Type B pancreatic cell (in vitro differentiated cells): ENCODE measurements around the gene PILRA. TPM values are rescaled to one million over a fixed set of nuclear protein-coding genes. Genes with fewer than 3 reads are reported as not detected.
A peak's percentile ranks its signal among the peaks of the same experiment; 100 is the strongest.

ENCODE experiments used
- DNase-seq: peaks from one replicate; pipeline ENCODE4 v3.0.0; 2021; ENCODE audit warnings: mixed read lengths; ENCODE audit not compliant: unreplicated experiment; ENCODE audit errors: extremely low spot score
- H3K27ac Mint-ChIP-seq: 2 replicates; pipeline ENCODE4 v1.8.0; 2021; ENCODE audit warnings: mild to moderate bottlenecking, mixed read lengths
- H3K27me3 Mint-ChIP-seq: 2 replicates; pipeline ENCODE4 v1.8.0; 2021; ENCODE audit warnings: mixed read lengths
- H3K36me3 Mint-ChIP-seq: 2 replicates; pipeline ENCODE4 v1.8.0; 2021; ENCODE audit warnings: mixed read lengths
- H3K4me1 Mint-ChIP-seq: one replicate; pipeline ENCODE4 v1.8.0; 2021; ENCODE audit warnings: mixed read lengths; ENCODE audit not compliant: unreplicated experiment
- H3K4me3 Mint-ChIP-seq: 2 replicates; pipeline ENCODE4 v1.8.0; 2021; ENCODE audit warnings: mild to moderate bottlenecking, mixed read lengths
- H3K9me3 Mint-ChIP-seq: 2 replicates; pipeline ENCODE4 v1.8.0; 2021; ENCODE audit warnings: mixed read lengths
- total RNA-seq: library from RNA; stranded (reverse); gene quantifications from 2 replicates; pipeline ENCODE4 v1.2.1, GENCODE V29; 2021; ENCODE audit warnings: low replicate concordance
- TF ChIP-seq, protein P1 (sequence below): fragments of 200-600 bp; sonication (generic); conservative IDR thresholded peaks from 2 replicates; pipeline ENCODE4 v1.5.0; 2021; ENCODE audit warnings: antibody characterized with exemption, mild to moderate bottlenecking

The PILRA gene
- total RNA-seq, 1 donor from 2014 or later = 2.8 TPM

DNA sequence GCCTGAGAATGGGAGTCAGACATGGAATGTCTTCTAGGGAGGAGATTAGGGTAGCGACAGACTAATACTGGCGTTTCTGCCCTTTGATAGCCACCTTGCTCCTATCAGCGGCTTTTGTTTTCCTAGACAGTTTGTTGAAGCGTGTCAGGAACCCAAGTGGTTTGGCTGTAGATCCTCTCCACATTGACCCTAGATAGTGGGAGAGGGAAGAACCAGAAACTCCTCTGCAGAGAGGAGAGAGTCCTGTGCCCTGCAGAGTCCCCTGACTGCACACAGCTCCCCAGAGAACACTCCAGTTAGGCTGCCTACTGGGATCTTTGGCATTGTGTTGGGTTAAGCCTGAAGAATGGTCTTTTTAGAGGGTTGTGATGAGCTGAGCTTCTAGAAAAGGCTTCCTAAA is 58.8 kb downstream of the PILRA start:
- TF ChIP-seq, protein P1, sequence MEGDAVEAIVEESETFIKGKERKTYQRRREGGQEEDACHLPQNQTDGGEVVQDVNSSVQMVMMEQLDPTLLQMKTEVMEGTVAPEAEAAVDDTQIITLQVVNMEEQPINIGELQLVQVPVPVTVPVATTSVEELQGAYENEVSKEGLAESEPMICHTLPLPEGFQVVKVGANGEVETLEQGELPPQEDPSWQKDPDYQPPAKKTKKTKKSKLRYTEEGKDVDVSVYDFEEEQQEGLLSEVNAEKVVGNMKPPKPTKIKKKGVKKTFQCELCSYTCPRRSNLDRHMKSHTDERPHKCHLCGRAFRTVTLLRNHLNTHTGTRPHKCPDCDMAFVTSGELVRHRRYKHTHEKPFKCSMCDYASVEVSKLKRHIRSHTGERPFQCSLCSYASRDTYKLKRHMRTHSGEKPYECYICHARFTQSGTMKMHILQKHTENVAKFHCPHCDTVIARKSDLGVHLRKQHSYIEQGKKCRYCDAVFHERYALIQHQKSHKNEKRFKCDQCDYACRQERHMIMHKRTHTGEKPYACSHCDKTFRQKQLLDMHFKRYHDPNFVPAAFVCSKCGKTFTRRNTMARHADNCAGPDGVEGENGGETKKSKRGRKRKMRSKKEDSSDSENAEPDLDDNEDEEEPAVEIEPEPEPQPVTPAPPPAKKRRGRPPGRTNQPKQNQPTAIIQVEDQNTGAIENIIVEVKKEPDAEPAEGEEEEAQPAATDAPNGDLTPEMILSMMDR = no peak
- Mint-ChIP-seq H3K9me3 (no peaks in the 10 kb centered on the region), H3K27me3 (peaks cover 17% of the 10 kb centered on the region), H3K4me1 (peaks cover 35% of the 10 kb centered on the region), H3K36me3 (peaks cover 26% of the 10 kb centered on the region), H3K4me3 (peak overlapping the region; percentile 90), H3K27ac (peak overlapping the region; percentile 93)
- DNase-seq = no peak

DNA sequence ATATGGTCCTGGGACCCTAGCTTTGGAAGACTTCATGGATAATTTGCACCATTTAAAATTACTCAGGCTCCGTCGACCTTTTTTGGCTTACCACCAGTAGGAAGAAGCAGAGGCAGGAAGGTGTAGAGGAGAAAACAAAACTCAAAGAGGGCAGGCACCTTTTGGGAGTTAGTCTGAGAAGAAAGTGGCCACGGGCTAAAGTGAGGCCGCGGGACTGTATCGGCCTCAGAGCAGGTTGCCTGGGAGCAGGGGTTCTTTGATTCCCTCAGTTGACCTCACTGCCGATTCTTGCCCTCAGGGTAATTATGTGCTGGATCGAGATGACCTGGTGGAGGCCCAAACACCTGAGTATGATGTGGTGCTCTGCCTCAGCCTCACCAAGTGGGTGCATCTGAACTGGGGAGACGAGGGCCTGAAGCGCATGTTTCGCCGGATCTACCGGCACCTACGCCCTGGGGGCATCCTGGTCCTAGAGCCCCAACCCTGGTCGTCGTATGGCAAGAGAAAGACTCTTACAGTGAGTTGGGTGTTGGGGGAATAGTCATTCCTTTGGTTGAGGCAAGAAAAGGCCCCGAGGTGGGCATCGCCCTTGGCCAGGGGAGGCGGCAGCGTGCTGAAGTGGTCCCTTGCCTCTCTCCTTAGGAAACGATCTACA is 59.5 kb downstream of the PILRA start:
- Mint-ChIP-seq H3K36me3 (peaks cover 26% of the 10 kb centered on the region), H3K4me3 (peak overlapping the region; percentile 90), H3K27me3 (peaks cover 17% of the 10 kb centered on the region), H3K4me1 (peaks cover 35% of the 10 kb centered on the region), H3K9me3 (no peaks in the 10 kb centered on the region), H3K27ac (peak overlapping the region; percentile 93)
- no peak for DNase-seq
- TF ChIP-seq, protein P1 = no peak

DNA sequence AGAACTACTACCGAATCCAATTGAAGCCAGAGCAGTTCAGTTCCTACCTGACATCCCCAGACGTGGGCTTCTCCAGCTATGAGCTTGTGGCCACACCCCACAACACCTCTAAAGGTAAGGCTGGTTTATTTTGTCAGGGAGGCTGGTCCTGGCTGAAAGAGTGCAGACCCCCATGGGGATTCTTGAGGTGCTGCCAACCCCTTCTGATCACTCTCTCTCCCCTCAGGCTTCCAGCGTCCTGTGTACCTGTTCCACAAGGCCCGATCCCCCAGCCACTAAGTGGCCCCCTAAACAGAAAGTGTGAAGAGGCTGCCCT is 59.9 kb downstream of the PILRA start:
- DNase-seq = no peak
- peak overlapping the region; percentile 93 for H3K27ac Mint-ChIP-seq
- H3K4me3 Mint-ChIP-seq = peak overlapping the region; percentile 90
- H3K27me3 Mint-ChIP-seq = peaks cover 15% of the 10 kb centered on the region
- peaks cover 26% of the 10 kb centered on the region for H3K36me3 Mint-ChIP-seq
- TF ChIP-seq, protein P1 = no peak
- H3K4me1 Mint-ChIP-seq = peaks cover 35% of the 10 kb centered on the region
- H3K9me3 Mint-ChIP-seq = no peaks in the 10 kb centered on the region

- TF ChIP-seq, protein P1 = no peak
- peaks cover 9% of the 10 kb centered on the region for H3K27me3 Mint-ChIP-seq
- H3K27ac Mint-ChIP-seq = peak overlapping the region; percentile 93
- H3K4me1 Mint-ChIP-seq = peaks cover 35% of the 10 kb centered on the region
- peaks cover 26% of the 10 kb centered on the region for H3K36me3 Mint-ChIP-seq
- H3K9me3 Mint-ChIP-seq = no peaks in the 10 kb centered on the region
- no peak for DNase-seq
- H3K4me3 Mint-ChIP-seq = peak overlapping the region; percentile 90
Observed at GRCh38 chr7:100433592-100434296, 60.5 kb downstream of the PILRA start.

GRCh38 chr7:100434297-100435144 is 61.2 kb downstream of the PILRA start:
- TF ChIP-seq, protein P1 = no peak
- no peaks in the 10 kb centered on the region for H3K9me3 Mint-ChIP-seq
- H3K27ac Mint-ChIP-seq = peak overlapping the region; percentile 93
- H3K27me3 Mint-ChIP-seq = peaks cover 2% of the 10 kb centered on the region
- no peak for DNase-seq
- peaks cover 22% of the 10 kb centered on the region for H3K36me3 Mint-ChIP-seq
- peaks cover 31% of the 10 kb centered on the region for H3K4me1 Mint-ChIP-seq
- peak overlapping the region; percentile 90 for H3K4me3 Mint-ChIP-seq
